GM20431 (cell line): ENCODE results near the gene POLE2.
"Not testable (repeated sequence)": the region's sequence is repeated elsewhere in the genome, so short reads cannot be mapped to it uniquely, and the experiment has no call there.

Source experiments
- in situ Hi-C: fragments of 300-500 bp; cut with MseI, MboI; formaldehyde crosslinking; loops from one replicate; pipeline ENCODE4 v1.15.0; 2020; ENCODE audit warnings: low sequenced_read_pairs; ENCODE audit not compliant: unreplicated experiment

Gene POLE2

DNA sequence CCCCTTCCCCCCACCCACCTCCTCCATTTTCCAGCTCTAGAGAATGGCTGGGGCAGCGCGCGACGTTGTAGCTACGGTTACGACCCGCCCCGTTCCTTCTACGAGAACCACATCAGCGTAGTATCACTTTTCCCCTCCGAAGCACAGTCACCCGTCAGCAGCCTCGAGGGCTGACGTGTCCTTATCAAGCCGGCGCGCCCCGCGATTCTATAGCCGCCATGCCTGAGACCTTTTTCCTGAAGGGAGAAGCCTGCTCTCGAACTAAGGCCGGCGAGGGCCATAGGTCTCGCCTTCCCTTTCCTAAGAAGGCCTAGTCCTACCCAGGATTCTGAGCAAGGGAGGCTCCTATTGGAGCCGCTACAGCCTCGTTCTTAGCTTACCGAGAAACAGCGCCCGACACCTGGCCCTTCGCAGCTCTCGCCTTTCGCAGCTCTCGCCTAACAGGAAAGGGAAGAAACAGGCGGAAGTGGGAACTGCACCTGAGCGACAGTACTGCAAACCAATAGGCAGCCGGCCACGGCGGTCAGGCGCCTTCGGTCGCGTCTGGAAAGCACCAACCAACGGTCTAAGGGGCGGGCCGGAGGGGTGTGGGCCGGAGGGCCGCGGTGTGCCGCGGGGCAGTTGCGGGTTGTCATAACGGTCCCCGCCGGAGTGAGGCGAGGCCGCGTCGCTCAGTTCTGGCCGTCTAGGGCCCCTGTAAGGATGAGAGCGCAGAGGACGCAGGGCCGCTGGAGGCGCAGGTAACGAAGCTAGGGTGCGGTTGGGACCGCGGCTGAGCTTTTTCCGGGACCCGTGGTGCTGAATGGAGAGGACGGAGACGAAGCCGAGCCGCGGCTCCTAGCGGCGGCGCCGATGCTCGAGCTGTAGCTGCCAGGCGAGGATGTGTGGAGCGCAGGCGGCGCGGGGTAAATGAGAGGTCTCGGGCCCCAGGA lies 67.6 kb downstream of the POLE2 start, which contains the start of the genes MGAT2 and RPL36AL:
Gene MGAT2 (plus strand): TSS at position 618 of the 932 bp plus-strand sequence. CDS start 470 bp downstream, outside the sequence.
Gene RPL36AL (minus strand): TSS at position 445 of the 932 bp plus-strand sequence. CDS start 1,522 bp downstream, outside the sequence.
- in situ Hi-C loops, result no loop called here

DNA sequence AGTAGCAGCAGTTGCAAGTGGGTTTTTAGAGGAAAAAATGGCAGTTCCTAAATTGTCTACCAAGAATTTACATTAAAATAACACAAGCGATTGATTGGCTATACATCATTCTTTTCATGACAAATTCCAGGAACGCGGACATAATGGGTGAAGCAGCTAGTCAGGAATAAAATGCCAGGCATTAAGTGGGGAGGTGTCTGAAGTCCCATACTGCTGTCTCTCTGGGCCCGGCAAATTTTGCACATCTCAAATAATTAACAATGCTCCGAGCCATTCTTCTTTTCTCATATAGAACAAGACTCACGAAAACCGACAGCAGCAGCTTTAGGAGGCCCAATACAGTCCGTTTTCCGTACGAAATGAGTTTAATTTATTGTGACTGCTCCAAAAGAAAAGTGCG lies 68.3 kb downstream of the POLE2 start:
- in situ Hi-C loops, result no loop called here

DNA sequence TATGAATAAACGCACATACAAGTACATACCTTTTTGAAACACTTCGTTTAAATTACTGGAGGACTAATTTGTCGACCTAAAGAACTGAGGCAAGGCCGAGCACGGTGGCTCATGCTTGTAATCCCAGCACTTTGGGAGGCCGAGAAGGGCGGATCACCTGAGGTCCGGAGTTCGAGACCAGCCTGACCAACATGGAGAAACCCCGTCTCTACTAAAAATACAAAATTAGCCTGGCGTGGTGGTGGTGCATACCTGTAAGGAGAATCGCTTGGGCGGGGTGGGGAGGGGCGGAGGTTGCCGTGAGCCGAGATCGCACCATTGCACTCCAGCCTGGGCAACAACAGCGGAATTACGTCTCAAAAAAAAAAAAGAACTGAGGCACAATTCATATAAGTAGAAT lies 68.7 kb downstream of the POLE2 start:
- in situ Hi-C loops, result not testable (repeated sequence)

DNA sequence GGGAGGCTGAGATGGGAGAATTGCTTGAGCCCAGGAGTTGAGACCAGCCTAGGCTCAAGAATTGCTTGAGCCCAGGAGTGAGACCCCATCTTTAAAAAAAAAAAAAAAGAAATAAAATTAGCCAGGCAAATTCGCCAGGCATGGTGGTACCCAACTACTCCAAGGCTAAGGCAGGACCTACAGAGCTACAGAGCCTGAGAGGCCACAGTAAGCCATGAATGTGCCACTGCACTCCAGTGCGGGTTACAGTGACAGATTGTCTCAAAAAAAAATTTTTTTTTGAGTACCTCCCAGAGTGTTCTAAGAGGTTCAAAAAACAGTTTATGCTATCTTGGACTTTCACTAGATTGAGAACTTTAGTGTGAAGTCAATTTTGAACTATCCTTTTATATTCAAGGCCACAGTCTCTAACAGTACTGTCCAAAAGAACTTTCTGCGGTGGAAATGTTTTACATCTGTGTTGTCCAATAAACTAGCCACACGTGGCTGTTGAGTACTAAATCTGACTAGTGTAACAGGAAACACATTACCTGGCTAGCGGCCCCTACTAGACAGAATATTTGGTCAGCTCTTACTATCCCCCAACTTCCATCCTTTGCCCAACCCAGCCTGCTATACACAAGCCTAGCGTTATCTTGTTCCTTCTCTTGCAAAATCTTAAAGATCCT lies 70.0 kb downstream of the POLE2 start:
- in situ Hi-C loops, result no loop called here

DNA sequence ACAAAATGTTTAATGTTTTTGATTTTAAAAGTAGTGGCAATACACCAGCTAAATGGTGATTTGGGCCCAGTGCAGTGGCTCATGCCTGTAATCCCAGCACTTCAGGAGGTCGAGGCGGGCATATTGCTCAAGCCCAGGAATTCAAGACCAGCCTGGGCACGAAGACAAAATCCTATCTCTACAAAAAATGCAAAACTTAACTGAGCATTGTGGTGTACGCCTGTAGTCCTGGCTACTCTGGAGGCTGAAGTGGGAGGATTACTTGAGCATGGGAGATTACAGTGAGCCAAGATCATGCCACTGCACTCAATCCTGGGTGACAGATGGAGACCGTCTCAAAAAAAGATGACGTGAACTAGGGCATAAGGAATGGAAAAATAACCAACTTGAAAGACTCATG lies 72.2 kb downstream of the POLE2 start:
- in situ Hi-C loops, result no loop called here

DNA sequence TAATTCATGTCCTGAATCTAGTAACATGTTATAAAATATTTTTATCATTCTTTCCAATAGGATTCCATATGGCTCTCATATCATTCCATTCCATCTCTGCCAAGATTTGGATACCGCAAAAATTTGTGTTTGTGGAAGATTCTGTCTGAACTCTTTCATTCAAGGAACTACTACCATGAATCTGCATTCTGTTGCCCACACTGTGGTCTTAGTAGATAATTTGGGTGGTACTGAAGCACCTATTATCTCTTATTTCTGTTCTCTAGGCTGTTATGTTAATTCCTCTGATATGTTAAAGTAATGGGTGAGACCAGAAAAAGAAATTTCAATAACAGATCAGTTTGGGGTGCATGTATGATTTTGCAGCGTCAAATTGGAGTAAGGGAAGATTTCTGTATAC lies 73.8 kb downstream of the POLE2 start:
- in situ Hi-C loops, result no loop called here

DNA sequence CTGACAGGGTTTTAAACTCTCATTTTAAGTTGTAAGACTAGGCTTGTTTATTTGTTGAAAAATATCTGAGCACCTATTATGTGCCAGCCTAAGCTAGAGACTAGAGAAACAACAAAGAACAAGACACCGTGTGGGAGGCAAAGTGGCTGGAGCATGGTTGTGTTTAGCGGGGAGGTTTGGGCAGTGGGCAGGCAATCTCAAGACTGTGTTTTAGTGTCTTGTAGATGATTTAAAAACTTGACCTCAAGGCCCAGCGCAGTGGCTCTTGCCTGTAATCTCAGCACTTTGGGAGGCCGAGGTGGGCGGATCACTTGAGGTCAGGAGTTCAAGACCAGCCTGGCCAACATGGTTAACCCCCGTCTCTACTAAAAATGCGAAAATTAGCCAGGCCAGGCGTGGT lies 75.3 kb downstream of the POLE2 start:
- in situ Hi-C loops, result no loop called here

DNA sequence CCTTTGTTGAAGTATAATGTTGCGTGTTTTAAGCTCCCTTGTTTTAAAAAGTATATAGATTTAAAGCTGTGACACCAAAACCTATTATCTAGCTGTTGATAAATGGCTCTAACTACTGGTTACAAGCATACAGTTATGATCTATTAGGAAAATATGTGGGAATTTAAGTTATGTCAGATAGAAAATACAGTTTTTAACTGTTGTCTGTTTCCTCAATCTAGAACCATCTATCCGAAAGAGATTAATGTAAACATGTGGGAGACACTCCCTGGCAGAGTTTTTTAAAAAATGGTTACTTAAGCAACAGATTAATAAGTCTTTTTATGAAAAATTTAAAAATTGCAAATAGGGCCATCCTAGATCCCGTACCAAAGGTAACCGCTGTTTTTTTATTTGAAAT lies 75.8 kb downstream of the POLE2 start:
- in situ Hi-C loops, result no loop called here

DNA sequence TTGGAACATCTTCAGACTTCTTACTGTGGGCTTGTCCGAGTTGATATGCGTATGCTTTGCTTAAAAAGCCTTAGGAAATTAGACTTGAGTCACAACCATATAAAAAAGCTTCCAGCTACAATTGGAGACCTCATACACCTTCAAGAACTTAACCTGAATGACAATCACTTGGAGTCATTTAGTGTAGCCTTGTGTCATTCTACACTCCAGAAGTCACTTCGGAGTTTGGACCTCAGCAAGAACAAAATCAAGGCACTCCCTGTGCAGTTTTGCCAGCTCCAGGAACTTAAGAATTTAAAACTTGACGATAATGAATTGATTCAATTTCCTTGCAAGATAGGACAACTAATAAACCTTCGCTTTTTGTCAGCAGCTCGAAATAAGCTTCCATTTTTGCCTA lies 80.4 kb downstream of the POLE2 start:
- in situ Hi-C loops, result no loop called here

DNA sequence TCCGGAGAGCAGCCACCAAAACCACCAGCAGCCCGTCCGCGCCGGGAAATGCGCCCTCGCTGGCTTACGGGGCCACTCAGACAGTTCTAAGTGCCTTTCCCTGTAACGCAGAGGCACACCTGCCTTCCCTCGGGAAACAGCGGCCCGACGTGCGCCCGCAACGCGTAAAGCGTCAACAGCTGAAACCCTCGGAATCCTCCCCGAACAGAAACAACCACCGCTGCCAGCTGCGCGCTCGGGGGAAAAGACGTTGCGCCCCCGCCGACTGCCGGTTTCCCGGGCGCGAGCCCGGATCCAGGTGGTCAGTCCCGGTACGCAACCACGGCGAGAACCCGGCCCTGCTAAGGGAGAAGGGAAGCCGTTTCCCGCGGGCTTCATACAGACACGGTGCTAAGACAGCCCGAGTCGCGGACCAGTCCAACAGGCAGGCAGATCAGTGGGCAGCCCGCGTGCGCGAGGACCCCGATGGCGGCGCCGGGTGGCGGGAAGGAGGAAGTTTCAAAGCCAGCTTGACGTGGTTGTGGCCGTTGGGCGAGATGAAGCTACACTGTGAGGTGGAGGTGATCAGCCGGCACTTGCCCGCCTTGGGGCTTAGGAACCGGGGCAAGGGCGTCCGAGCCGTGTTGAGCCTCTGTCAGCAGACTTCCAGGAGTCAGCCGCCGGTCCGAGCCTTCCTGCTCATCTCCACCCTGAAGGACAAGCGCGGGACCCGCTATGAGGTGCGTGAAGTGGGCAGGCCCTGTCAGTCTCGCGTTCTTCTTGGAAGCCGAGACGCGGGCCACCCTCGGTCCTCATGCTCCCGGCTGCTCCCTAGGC lies 89.3 kb downstream of the POLE2 start, which contains the start of gene LRR1:
Gene LRR1 (plus strand): TSS at position 456 of the 816 bp plus-strand sequence. CDS start 81 bp downstream, at position 537.
- in situ Hi-C loops, result no loop called here

DNA sequence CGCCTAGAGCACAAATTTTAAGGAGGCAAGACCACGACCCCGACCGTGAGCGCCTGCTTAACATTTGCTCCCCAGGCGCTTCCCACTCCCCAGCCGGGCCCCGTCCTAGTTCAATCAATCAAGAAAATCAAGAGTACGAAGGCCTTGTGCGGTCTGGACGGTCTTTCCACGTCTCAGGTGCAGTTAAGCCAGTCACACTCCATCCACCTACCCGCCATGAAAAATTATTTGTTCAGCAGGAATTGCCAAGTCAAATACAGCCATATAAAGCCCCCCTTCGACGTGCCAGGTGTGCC lies 89.9 kb downstream of the POLE2 start:
- in situ Hi-C loops, result no loop called here

DNA sequence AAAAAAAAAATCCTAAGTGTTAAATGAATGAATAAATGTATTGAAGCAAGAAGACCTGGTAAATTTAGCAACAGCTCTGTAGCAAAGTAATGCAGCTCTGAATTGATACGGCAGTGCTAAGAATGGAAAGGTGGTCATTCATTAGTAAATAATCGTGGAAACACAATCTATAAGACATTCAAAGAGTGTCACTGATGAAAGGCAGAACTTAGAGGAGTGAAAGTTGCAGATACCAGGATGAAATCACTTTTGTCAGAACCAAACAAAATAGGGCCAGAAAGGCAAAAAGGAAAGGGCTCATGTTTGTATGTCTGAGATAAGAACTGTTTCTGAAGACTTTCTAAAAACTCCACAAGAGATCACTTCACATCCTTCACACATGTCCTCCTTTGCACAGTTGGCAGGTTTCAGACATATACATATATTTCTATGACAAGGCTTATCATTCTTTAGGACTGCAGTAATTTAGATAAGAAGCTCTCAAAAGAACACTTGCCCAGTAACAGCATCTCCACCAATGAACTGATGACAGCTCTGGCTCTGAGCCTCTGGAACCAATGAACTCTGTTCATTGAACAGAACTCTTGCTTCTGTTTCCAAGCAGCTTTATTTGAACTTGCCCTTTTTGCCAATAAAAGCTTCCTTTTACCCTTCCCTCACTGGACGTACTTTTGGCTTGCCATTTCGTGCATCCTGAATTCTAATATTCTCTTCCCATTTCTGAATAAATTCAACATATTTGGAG lies 93.5 kb downstream of the POLE2 start:
- in situ Hi-C loops, result no loop called here
